Activated CD4-positive, CD25-positive, alpha-beta regulatory T cell (primary cell): ENCODE measurements around the gene SPATA31A7.
"Not testable (repeated sequence)": the region's sequence is repeated elsewhere in the genome, so short reads cannot be mapped to it uniquely, and the experiment has no call there.

Experiments used
- DNase-seq, 4 experiments: peaks; one replicate each; lab custom pipeline; 2025; lab: John Stamatoyannopoulos, UW

SPATA31A7 gene

GRCh38 chr9:61189736-61190135 lies at the start of gene SPATA31A7:
Gene SPATA31A7, plus strand, starts transcription at chr9:61190036. Its CDS starts 29 bp downstream, at chr9:61190065.
- DNase-seq: not testable (repeated sequence)

GRCh38 chr9:61226438-61226837 lies 36.6 kb downstream of the SPATA31A7 start:
- DNase-seq: not testable (repeated sequence)
